HAP-1 (cell line): ENCODE data around the gene TENT5A.
"Not testable (repeated sequence)": the region's sequence is repeated elsewhere in the genome, so short reads cannot be mapped to it uniquely, and the experiment has no call there.

Experiments
- DNase-seq, 2 experiments: peaks; one replicate each; pipeline ENCODE4 v3.0.0-alpha.2; 2016 to 2020; ENCODE audit warnings: low spot score in 2 of 2
- H3K27me3 ChIP-seq: fragments of 250-450 bp; sonication (Bioruptor Pico); 2 replicates; pipeline ENCODE4 v1.5.1; 2020; ENCODE audit warnings: low read depth, mild to moderate bottlenecking, moderate library complexity
- H3K36me3 ChIP-seq: fragments of 250-450 bp; sonication (Bioruptor Pico); replicated peaks from 2 replicates; pipeline ENCODE4 v1.5.1; 2020; ENCODE audit warnings: mild to moderate bottlenecking
- H3K4me1 ChIP-seq: fragments of 250-450 bp; sonication (Bioruptor Pico); 2 replicates; pipeline ENCODE4 v1.5.1; 2020; ENCODE audit warnings: mild to moderate bottlenecking
- H3K4me3 ChIP-seq: fragments of 250-450 bp; sonication (Bioruptor Pico); 2 replicates; pipeline ENCODE4 v1.5.1; 2020; ENCODE audit warnings: mild to moderate bottlenecking, moderate library complexity
- H3K9me3 ChIP-seq: fragments of 250-450 bp; sonication (Bioruptor Pico); 2 replicates; pipeline ENCODE4 v1.5.1; 2020; ENCODE audit warnings: mild to moderate bottlenecking, moderate library complexity
- in situ Hi-C: fragments of 300-500 bp; cut with MboI; formaldehyde crosslinking; loops from 3 replicates; pipeline ENCODE4 v1.14.3; 2020; ENCODE audit warnings: low sequenced_read_pairs, inconsistent platforms, mixed read lengths

Gene TENT5A

DNA sequence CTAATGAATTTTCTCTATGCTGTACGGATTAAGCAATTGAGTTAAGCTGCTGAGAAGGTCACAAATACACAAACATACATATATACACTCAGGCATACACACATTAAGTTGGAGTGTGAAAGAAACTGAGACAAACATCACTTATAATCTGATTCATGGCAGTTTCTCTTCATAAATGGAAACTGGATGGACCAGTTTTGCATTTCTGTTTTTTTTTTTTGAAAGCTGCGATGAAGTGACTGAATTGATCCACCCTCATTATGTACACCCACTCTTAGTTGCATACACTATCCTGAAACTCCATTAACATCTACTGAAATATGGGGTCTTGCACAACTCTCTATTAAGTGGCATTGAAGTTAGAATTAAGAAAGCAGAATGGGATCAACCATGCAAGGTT lies 32.9 kb upstream of the TENT5A start:
- in situ Hi-C loops: no loop called here
- Histone ChIP-seq H3K27me3 (no peaks in the 10 kb centered on the region; the same call in 1 of the 2 replicates), H3K36me3 (no peaks in the 10 kb centered on the region), H3K4me3 (no peak overlapping the region), H3K9me3 (no peaks in the 10 kb centered on the region), H3K4me1 (no peaks in the 10 kb centered on the region)
- DNase-seq: no peak

DNA sequence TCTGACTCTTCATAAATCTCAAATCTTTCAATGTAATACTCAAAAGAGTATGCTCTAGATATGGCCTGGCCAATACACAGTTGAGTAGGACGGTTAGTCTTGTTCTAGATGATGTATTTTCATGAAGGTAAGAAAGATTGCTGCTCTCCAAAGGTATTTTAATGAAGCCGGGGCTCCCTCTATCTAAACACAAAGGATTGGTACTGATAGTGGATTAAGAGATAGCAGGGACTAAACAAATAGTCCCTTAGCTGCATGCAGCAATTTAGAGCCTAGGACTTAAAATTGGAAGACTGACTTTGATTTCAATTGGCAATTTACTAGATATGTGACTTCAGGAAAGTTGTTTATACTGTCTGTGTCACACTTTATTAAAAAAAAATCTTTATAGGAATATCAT lies 31.4 kb upstream of the TENT5A start:
- Histone ChIP-seq H3K36me3 (no peaks in the 10 kb centered on the region), H3K4me3 (no peak overlapping the region), H3K27me3 (no peaks in the 10 kb centered on the region; the same call in 1 of the 2 replicates), H3K9me3 (no peaks in the 10 kb centered on the region), H3K4me1 (no peaks in the 10 kb centered on the region)
- no peak for DNase-seq
- in situ Hi-C loops: no loop called here

DNA sequence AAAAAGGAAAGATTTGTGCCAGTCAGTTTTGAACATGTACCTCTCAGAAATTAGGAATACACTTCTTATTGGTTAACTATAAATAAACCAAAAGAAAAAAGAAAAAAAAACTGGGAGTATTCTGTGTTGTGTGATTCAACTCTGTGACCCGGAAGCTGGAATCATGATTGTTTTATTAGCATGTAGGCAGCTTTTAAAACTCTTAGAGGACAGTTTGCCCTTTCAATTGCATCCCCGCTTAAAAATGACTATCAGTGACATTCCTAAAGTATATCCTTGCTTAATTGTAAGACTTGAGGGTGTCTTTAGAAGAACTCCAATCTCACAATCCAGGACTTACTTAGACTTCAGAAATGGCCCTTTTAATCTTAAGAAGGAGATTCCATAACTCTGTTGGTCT lies 29.1 kb upstream of the TENT5A start:
- no peaks in the 10 kb centered on the region for H3K4me1 ChIP-seq
- no peaks in the 10 kb centered on the region for H3K27me3 ChIP-seq
- no peak overlapping the region for H3K4me3 ChIP-seq
- H3K9me3 ChIP-seq: no peaks in the 10 kb centered on the region
- in situ Hi-C loops: no loop called here
- no peaks in the 10 kb centered on the region for H3K36me3 ChIP-seq
- DNase-seq: no peak

DNA sequence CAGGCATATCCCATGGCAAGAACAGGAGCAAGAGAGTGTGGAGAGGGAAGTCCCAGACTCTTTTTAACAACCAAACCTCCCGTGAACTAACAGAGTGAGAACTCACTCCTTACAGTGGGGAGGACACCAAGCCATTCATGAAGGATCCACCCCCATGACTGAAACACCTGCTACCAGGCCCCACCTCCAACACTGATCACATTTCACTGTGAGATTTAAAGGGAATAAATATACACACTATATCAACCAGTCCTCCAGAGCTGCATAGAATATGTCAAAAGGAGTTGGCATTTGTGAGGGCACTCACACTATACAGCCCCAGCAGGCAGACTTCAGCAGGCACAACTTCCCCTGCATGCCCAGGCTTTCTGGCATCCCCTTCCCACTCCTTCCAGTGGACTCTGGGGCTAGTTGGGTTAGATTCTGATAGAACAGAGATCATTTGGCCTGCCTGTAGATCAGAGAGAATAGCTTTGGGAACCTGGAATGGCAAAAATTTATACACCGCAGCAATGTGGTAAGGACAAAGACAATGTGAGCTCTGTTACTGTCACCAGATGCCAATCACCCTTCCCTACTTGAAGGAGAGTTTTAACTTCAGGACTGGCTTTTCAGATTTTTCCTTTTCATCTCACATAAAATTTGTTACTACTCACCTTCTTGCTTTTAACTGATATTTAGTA lies 25.2 kb upstream of the TENT5A start:
- DNase-seq: no peak
- H3K9me3 ChIP-seq: no peaks in the 10 kb centered on the region
- H3K4me3 ChIP-seq: no peak overlapping the region
- H3K36me3 ChIP-seq: no peaks in the 10 kb centered on the region
- H3K4me1 ChIP-seq: no peaks in the 10 kb centered on the region
- no peaks in the 10 kb centered on the region for H3K27me3 ChIP-seq
- in situ Hi-C loops: no loop called here

DNA sequence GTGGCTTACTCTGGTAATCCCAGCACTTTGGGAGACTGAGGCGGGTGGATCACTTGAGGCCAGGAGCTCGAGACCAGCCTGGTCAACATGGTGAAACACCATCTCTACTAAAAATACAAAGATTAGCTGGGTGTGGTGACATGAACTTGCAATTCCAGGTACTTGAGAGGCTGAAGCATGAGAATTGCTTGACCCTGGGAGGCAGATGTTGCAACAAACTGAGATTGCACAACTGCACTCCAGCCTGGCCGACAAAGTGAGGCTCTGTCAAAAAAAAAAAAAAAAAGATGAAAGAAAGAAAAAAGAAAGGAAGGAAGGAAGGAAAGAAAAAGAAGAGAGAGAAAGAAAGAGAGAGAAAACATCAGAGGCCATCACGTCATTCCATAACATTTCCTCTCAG lies 23.7 kb upstream of the TENT5A start:
- in situ Hi-C loops, DNase-seq: not testable (repeated sequence)

DNA sequence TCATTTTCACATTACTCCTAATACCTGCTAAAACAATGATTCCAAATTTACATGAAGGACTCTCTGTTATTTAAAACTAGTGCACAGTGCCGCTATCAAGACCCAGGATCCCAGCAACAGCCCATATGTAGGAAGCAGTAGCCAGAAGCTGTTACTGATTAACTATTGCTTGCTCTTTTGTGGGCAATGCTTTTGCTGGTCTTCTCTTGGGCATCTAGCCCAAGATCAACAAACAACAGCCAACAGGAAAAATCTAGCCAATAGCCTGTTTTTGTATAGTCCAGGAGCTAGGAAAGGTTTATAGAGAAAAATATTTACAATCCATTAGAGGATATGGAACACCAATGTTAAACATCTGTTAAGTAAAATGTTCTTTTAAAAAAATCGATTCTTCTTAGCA lies 22.1 kb upstream of the TENT5A start:
- H3K27me3 ChIP-seq: no peaks in the 10 kb centered on the region
- no peak for DNase-seq
- no peak overlapping the region for H3K4me3 ChIP-seq
- no peaks in the 10 kb centered on the region for H3K4me1 ChIP-seq
- no peaks in the 10 kb centered on the region for H3K36me3 ChIP-seq
- in situ Hi-C loops: no loop called here
- H3K9me3 ChIP-seq: no peaks in the 10 kb centered on the region

More for the DNA sequence above, 23.7 kb upstream of the TENT5A start:
- not testable (repeated sequence) for H3K27me3 ChIP-seq, H3K4me3 ChIP-seq, H3K4me1 ChIP-seq, H3K9me3 ChIP-seq, H3K36me3 ChIP-seq

DNA sequence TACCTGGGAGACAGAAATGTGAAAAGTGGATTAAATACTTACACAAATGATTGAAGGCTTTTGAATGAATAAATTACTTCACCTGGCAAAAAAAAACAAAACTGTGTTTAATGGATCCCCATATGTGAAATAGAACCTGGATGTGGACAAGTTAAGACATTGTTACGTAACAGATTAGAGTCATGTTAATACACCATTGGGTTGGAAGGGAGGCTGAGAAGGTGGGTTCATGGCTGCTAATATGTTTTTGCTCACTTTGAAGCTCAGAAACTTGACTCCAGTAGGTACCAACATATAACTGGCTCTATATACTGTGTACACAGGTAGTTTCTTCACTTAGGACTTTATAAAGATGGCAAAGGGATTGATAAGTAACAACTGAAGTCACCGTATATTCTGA lies 21.4 kb upstream of the TENT5A start:
- H3K4me1 ChIP-seq: no peaks in the 10 kb centered on the region
- no peaks in the 10 kb centered on the region for H3K27me3 ChIP-seq
- no peaks in the 10 kb centered on the region for H3K9me3 ChIP-seq
- in situ Hi-C loops: no loop called here
- H3K36me3 ChIP-seq: no peaks in the 10 kb centered on the region
- no peak overlapping the region for H3K4me3 ChIP-seq
- no peak for DNase-seq

DNA sequence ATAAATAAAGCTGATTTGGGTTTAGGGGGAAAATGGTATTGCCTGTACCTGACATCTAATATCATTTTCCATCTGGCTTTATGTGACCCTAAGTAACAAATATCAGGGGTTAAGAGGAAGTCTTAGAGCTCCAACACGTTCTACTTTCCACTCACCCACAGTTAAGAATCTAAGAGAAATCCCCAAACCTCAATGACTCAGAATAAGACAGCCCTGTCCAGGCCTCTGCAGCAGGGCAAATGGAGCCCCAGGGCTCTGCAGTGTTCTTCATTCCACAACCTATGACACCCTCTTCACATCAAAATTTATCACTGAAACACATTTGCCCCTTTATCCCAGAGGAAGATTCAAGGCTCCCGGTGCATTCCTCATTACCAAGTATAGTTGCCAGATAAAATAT lies 20.3 kb upstream of the TENT5A start:
- Histone ChIP-seq H3K36me3 (no peaks in the 10 kb centered on the region), H3K27me3 (no peaks in the 10 kb centered on the region), H3K4me1 (no peaks in the 10 kb centered on the region), H3K9me3 (no peaks in the 10 kb centered on the region), H3K4me3 (no peak overlapping the region)
- DNase-seq: no peak
- in situ Hi-C loops: no loop called here

DNA sequence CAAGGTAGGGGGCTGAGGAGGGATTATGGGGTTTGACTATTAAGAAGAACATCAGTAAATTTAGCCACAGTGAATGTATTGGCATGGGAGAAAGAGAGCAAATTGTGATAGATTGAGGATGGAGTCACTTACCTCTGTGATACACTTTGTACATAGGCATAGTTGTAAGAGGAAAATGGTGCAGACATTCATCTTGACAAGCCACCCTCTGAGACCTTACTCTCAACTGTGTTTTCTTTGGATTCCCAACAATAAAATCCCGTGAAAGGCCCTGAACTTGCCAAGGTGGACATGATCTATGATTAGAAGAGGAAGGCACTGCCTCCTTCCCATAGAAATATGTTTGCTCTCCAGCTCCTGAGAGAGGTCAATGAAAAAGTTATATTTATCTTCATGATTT lies 18.6 kb upstream of the TENT5A start:
- H3K27me3 ChIP-seq: no peaks in the 10 kb centered on the region
- no peaks in the 10 kb centered on the region for H3K9me3 ChIP-seq
- no peak for DNase-seq
- in situ Hi-C loops: no loop called here
- H3K36me3 ChIP-seq: no peaks in the 10 kb centered on the region
- H3K4me1 ChIP-seq: no peaks in the 10 kb centered on the region
- H3K4me3 ChIP-seq: no peak overlapping the region

DNA sequence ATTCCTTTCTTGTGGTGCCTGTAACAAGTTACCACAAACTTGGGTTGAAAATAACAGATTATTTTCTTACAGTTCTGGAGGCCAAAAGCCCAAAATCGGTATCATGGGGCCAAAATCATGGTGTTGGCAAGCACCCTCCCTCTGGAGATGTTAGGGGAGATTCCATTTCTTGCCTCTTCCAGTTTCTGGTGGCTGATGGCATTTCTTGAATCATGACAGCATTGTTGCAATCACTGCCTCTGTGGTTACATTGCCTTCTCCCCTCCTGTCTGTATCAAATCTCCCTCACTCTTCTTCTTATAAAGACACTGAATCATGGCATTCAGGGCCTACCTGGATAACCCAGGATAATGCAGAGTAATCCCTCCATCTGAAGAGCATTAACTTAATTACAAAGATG lies 17.9 kb upstream of the TENT5A start:
- Histone ChIP-seq H3K4me3 (no peak overlapping the region), H3K27me3 (no peaks in the 10 kb centered on the region), H3K9me3 (no peaks in the 10 kb centered on the region), H3K36me3 (no peaks in the 10 kb centered on the region), H3K4me1 (no peaks in the 10 kb centered on the region)
- in situ Hi-C loops: no loop called here
- DNase-seq: no peak

DNA sequence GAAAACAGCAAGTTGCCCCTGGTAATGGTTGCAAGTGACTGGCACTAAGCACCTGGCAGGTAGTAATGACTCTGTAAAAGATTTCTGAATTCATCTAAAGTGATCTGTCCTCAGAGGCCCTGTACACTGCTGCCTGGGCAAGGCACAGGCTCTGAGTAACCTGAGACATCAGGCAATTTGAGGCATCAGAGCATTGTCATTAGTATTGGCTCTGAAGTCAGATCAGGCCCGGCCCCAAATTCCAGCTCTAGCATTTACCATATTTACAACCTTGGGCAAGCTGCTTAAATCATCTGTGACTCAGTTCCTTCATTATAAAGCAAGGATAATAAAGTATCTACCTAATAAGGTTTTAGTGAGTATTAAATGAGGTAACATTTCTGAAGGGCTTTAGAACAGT lies 17.3 kb upstream of the TENT5A start:
- Histone ChIP-seq H3K4me3 (no peak overlapping the region), H3K36me3 (no peaks in the 10 kb centered on the region), H3K4me1 (no peaks in the 10 kb centered on the region), H3K27me3 (no peaks in the 10 kb centered on the region), H3K9me3 (no peaks in the 10 kb centered on the region)
- no peak for DNase-seq
- in situ Hi-C loops: no loop called here

DNA sequence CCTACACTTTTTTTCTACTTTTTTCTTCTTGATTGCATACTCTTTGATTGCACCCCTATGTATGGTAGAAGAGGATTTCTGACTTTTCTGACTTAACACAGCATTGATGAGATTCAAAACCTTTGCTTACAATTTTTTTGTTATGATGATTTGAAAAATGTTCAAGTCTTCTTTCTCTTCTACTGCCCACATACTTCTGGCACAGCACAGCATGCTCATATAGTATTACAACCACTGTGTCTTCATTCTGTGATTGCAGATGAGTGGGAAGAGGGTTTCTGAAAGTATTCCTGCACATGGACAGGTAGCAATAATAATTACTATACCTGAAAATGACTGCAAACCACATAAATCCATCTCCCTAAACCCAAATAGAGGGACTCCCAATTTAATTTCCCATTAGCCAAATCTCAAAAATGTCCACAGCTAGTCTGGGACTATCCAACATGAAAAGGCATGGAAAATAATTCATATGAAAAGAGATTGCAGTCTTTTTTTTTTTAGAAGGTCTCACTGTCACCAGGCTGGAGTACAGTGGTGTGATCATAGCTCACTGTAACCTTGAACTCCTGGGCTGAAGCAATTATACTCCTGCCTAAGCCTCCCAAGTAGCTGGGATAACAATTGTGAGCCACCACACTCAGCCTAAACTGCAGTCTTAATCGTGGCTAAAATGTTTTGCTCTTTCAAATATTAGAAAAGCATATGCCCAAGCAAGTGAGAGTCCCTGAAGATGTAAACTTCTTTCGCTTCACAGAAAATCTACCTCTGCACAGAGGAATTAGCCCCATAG lies 15.9 kb upstream of the TENT5A start:
- in situ Hi-C loops: no loop called here
- H3K4me3 ChIP-seq: no peak overlapping the region

DNA sequence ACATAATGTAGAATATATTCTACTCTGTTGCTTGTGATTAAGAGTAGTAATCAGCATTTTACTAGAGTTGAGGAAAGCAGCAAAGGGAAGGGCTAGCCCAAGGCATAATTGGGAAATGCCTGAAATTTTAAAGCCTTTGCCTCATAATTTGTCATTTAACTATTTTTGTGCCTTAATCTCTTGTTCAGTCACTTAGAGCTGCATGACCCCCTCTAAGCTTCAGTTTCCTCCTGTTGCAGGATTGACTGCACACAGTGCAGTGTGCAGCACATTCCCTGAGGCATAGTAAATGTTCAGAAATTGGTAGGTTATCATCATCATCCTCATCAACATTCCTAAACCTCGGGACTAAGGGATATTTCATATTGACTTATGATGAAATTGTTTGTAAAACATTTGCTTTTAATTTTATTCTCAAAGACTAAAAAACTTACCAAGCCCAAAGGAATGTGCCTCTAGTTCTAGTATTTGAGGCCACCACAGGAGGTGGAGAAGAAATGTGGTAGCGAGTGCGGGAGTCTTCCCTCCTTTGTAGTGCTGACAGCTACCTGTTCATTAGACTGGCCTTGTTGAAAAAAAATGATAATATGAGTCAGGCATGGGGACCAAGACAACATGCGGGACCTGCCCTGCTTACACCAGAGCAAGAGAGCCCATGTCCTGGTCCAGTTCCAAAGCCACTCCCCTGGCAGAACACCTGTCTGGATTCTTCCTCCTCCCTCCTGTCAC lies 14.8 kb upstream of the TENT5A start:
- in situ Hi-C loops: no loop called here
- no peaks in the 10 kb centered on the region for H3K36me3 ChIP-seq
- no peaks in the 10 kb centered on the region for H3K4me1 ChIP-seq
- DNase-seq: no peak
- no peak overlapping the region for H3K4me3 ChIP-seq
- H3K9me3 ChIP-seq: no peaks in the 10 kb centered on the region
- H3K27me3 ChIP-seq: no peaks in the 10 kb centered on the region

More for the DNA sequence above, 15.9 kb upstream of the TENT5A start:
- Histone ChIP-seq H3K9me3 (no peaks in the 10 kb centered on the region), H3K4me1 (no peaks in the 10 kb centered on the region), H3K36me3 (no peaks in the 10 kb centered on the region), H3K27me3 (no peaks in the 10 kb centered on the region)
- no peak for DNase-seq

DNA sequence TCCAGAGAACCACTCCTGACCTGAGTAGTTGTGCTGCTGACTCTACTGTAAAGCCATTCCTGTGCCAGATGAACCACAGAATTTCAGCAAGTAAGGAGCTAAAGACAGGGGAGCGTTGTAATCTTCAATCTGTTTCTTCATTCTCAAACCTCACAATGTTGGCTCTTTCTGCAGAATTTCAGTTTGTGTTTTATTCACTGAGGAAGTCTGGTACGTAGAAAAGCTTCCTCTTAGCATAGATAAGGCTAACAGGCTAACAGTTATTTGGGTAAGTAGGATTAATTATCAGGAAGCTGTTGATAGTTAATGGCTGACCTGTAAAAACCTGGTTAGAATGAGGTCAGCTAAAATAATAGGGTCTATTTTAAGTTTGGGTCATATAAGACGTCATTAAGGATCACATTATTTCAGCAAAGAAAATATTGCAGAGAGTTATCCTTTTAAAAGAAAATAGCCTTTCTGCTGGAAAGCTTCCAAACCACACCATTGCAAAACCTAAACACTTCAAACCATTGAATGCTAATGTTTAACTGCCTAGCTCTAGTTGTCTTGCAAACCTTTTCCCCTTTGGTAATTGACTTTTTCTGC lies 14.1 kb upstream of the TENT5A start:
- Histone ChIP-seq H3K9me3 (no peaks in the 10 kb centered on the region), H3K27me3 (no peaks in the 10 kb centered on the region), H3K36me3 (no peaks in the 10 kb centered on the region), H3K4me1 (no peaks in the 10 kb centered on the region), H3K4me3 (no peak overlapping the region)
- in situ Hi-C loops: no loop called here
- no peak for DNase-seq
